ENCODE measurements around the gene LCA5.
"Not testable (repeated sequence)": the region's sequence is repeated elsewhere in the genome, so short reads cannot be mapped to it uniquely, and the experiment has no call there.

LCA5 gene

GRCh38 chr6:79538106-79538971 is 1.1 kb upstream of the LCA5 start:
- no peak overlapping the region for H3K4me2 ChIP-seq (ENCODE audit: low read length)
- no peak overlapping the region for H3K4me3 ChIP-seq (ENCODE audit: low read length)
- no peak overlapping the region for H3K9ac ChIP-seq (ENCODE audit: low read length)

GRCh38 chr6:79536585-79536953 is 661 bp downstream of the LCA5 start:
- H3K36me3 ChIP-seq (replicated peaks; ENCODE audit: low read depth, low read length), result no peaks in the 10 kb centered on the region
- no peak overlapping the region for H3K27ac ChIP-seq (ENCODE audit: low read length)
- TF ChIP-seq EZH2phosphoT487 (IDR thresholded peaks at IDR 0.05; ENCODE audit: low read depth) (no peak), CTCF (IDR thresholded peaks at IDR 0.05; ENCODE audit: low read depth, low read length) (no peak)
- H3K4me3 ChIP-seq (ENCODE audit: low read length), result no peak overlapping the region
- H3K27me3 ChIP-seq (ENCODE audit: low read depth, low read length), result no peaks in the 10 kb centered on the region
- H2AFZ ChIP-seq (ENCODE audit: low read depth, low read length), result no peak overlapping the region
- no peak overlapping the region for H3K9ac ChIP-seq (ENCODE audit: low read length)
- H3K4me1 ChIP-seq (ENCODE audit: low read length), result no peaks in the 10 kb centered on the region
- H3K4me2 ChIP-seq (ENCODE audit: low read length), result no peak overlapping the region
- H4K20me1 ChIP-seq (ENCODE audit: insufficient read depth, low read length), result no peaks in the 10 kb centered on the region
- no peaks in the 10 kb centered on the region for H3K79me2 ChIP-seq (ENCODE audit: low read length)
- H3K9me3 ChIP-seq (ENCODE audit: insufficient read depth, low read length), result no peaks in the 10 kb centered on the region

More at GRCh38 chr6:79538106-79538971, 1.1 kb upstream of the LCA5 start:
- Histone ChIP-seq H3K4me1 (ENCODE audit: low read length) (peaks cover under 1% of the 10 kb centered on the region; the same call in 1 of the 2 replicates), H2AFZ (ENCODE audit: low read depth, low read length) (no peak overlapping the region), H3K27ac (ENCODE audit: low read length) (no peak overlapping the region), H3K79me2 (ENCODE audit: low read length) (no peaks in the 10 kb centered on the region), H3K9me3 (ENCODE audit: insufficient read depth, low read length) (no peaks in the 10 kb centered on the region), H4K20me1 (ENCODE audit: insufficient read depth, low read length) (no peaks in the 10 kb centered on the region), H3K36me3 (replicated peaks; ENCODE audit: low read depth, low read length) (no peaks in the 10 kb centered on the region), H3K27me3 (ENCODE audit: low read depth, low read length) (no peaks in the 10 kb centered on the region)
- no peak for TF ChIP-seq CTCF (IDR thresholded peaks at IDR 0.05; ENCODE audit: low read depth, low read length)
- no peak for TF ChIP-seq EZH2phosphoT487 (IDR thresholded peaks at IDR 0.05; ENCODE audit: low read depth)

- not testable (repeated sequence) for H4K20me1 ChIP-seq (ENCODE audit: insufficient read depth, low read length); H3K4me1 ChIP-seq (ENCODE audit: low read length); H3K27me3 ChIP-seq (ENCODE audit: low read depth, low read length); H2AFZ ChIP-seq (ENCODE audit: low read depth, low read length); H3K79me2 ChIP-seq (ENCODE audit: low read length); H3K4me2 ChIP-seq (ENCODE audit: low read length); H3K9me3 ChIP-seq (ENCODE audit: insufficient read depth, low read length); H3K36me3 ChIP-seq (replicated peaks; ENCODE audit: low read depth, low read length); H3K4me3 ChIP-seq (ENCODE audit: low read length); H3K9ac ChIP-seq (ENCODE audit: low read length); H3K27ac ChIP-seq (ENCODE audit: low read length)
Observed at GRCh38 chr6:79529567-79529966, 7.7 kb downstream of the LCA5 start.

GRCh38 chr6:79526897-79527296 is 10.3 kb downstream of the LCA5 start:
- no peak overlapping the region for H3K4me2 ChIP-seq (ENCODE audit: low read length)
- H3K4me3 ChIP-seq (ENCODE audit: low read length), result no peak overlapping the region
- no peak overlapping the region for H2AFZ ChIP-seq (ENCODE audit: low read depth, low read length)
- no peak overlapping the region for H3K9ac ChIP-seq (ENCODE audit: low read length)
- H3K36me3 ChIP-seq (replicated peaks; ENCODE audit: low read depth, low read length), result no peaks in the 10 kb centered on the region
- no peaks in the 10 kb centered on the region for H3K79me2 ChIP-seq (ENCODE audit: low read length)
- H4K20me1 ChIP-seq (ENCODE audit: insufficient read depth, low read length), result no peaks in the 10 kb centered on the region
- TF ChIP-seq EZH2phosphoT487 (IDR thresholded peaks at IDR 0.05; ENCODE audit: low read depth), result no peak
- TF ChIP-seq CTCF (IDR thresholded peaks at IDR 0.05; ENCODE audit: low read depth, low read length), result no peak
- H3K9me3 ChIP-seq (ENCODE audit: insufficient read depth, low read length), result no peaks in the 10 kb centered on the region
- H3K4me1 ChIP-seq (ENCODE audit: low read length), result no peaks in the 10 kb centered on the region
- no peak overlapping the region for H3K27ac ChIP-seq (ENCODE audit: low read length)
- H3K27me3 ChIP-seq (ENCODE audit: low read depth, low read length), result no peaks in the 10 kb centered on the region
